ENCODE data around the gene MRGPRF.

- TF ChIP-seq SIN3A (conservative IDR thresholded peaks at IDR 0.05 in 1 of 2, IDR thresholded peaks at IDR 0.05 in 1 of 2; ENCODE audit: low read depth in 1 of 2, low read length in 2 of 2), result no peak
- TF ChIP-seq CTCF (IDR thresholded peaks at IDR 0.05; ENCODE audit: control extremely low read depth in 1 of 3, insufficient read depth in 1 of 3, low read depth in 1 of 3, low read length in 3 of 3), result no peak
- TF ChIP-seq SP1 (IDR thresholded peaks at IDR 0.05; ENCODE audit: low read depth, low read length), result no peak
- TF ChIP-seq CEBPB (IDR thresholded peaks at IDR 0.05; ENCODE audit: low read depth, low read length), result no peak
- TF ChIP-seq TAF1 (IDR thresholded peaks at IDR 0.05; ENCODE audit: low read depth, low read length), result no peak
Measured at GRCh38 chr11:68954836-68955606, 58.0 kb downstream of the MRGPRF start.

Data from H1 (cell line).